ENCODE results near the gene PSEN2. TPM values are rescaled to one million over a fixed set of nuclear protein-coding genes. Genes with fewer than 3 reads are reported as not detected.

Gene PSEN2
- 3.7 TPM for total RNA-seq
- polyA plus RNA-seq: 1 to 10 TPM; 1.8 to 3.5 (median 3.2) TPM

- ATAC-seq (ENCODE audit: low read depth in 2 of 2) (peak; percentile 66 to 80), DNase-seq (peak; percentile 18 to 55 (median 41))
- H3K36me3 ChIP-seq (ENCODE audit: control insufficient read depth, insufficient read depth, low read length): no peaks in the 10 kb centered on the region
- peak within 1 kb of the TSS; percentile 82 to 89 (median 84) for H3K4me3 Mint-ChIP-seq
- H3K27me3 Mint-ChIP-seq: peaks cover 61% of the 10 kb centered on the region
- H3K4me3 ChIP-seq (ENCODE audit: low read depth, low read length): peak within 1 kb of the TSS; percentile 53
- H3K9me3 Mint-ChIP-seq: peaks cover 0 to 4% (median 0%) of the 10 kb centered on the region in 7 donors
- peaks cover 2 to 13% (median 5%) of the 10 kb centered on the region in 4 donors for H3K4me1 Mint-ChIP-seq
- peaks cover 16% of the 10 kb centered on the region for H3K27me3 ChIP-seq (ENCODE audit: control insufficient read depth, insufficient read depth, low read length)
- H3K27ac ChIP-seq (ENCODE audit: insufficient read depth, low read length, poor library complexity, severe bottlenecking): no peak within 1 kb of the TSS
- peak within 1 kb of the TSS in 2 of 3 donors; percentile 25 to 63 for H3K27ac Mint-ChIP-seq
- H3K4me1 ChIP-seq (ENCODE audit: control insufficient read depth, insufficient read depth, low read length, poor library complexity, severe bottlenecking): peaks cover 13% of the 10 kb centered on the region
- no peaks in the 10 kb centered on the region for H3K9me3 ChIP-seq (ENCODE audit: control insufficient read depth in 2 of 2, low read length in 2 of 2)
- H3K36me3 Mint-ChIP-seq: no peaks in the 10 kb centered on the region
These were observed at the start of gene PSEN2 for GRCh38 chr1:226870401-226871279. PSEN2 (plus strand) TSS chr1:226870616; CDS start chr1:226881908, 11,292 bp downstream.

GRCh38 chr1:226820941-226821718 lies 49.3 kb upstream of the PSEN2 start:
- no peaks in the 10 kb centered on the region for H3K9me3 ChIP-seq (ENCODE audit: control insufficient read depth in 2 of 2, low read length in 2 of 2)
- H3K4me1 ChIP-seq (ENCODE audit: control insufficient read depth, insufficient read depth, low read length, poor library complexity, severe bottlenecking): no peaks in the 10 kb centered on the region
- H3K4me3 ChIP-seq (ENCODE audit: low read depth, low read length): no peak overlapping the region
- H3K27ac ChIP-seq (ENCODE audit: insufficient read depth, low read length, poor library complexity, severe bottlenecking): no peak overlapping the region
- no peak for DNase-seq
- Mint-ChIP-seq H3K4me1 (peaks cover 0 to 7% (median 0%) of the 10 kb centered on the region in 4 donors), H3K27ac (no peak overlapping the region), H3K36me3 (no peaks in the 10 kb centered on the region), H3K9me3 (peaks cover 0 to 1% (median 0%) of the 10 kb centered on the region in 7 donors), H3K4me3 (no peak overlapping the region), H3K27me3 (peaks cover 17% of the 10 kb centered on the region)
- no peaks in the 10 kb centered on the region for H3K36me3 ChIP-seq (ENCODE audit: control insufficient read depth, insufficient read depth, low read length)
- H3K27me3 ChIP-seq (ENCODE audit: control insufficient read depth, insufficient read depth, low read length): no peaks in the 10 kb centered on the region
- no peak for ATAC-seq (ENCODE audit: low read depth in 2 of 2)

GRCh38 chr1:226821719-226822085 lies 48.7 kb upstream of the PSEN2 start:
- H3K4me1 ChIP-seq (ENCODE audit: control insufficient read depth, insufficient read depth, low read length, poor library complexity, severe bottlenecking): no peaks in the 10 kb centered on the region
- DNase-seq (no peak), ATAC-seq (ENCODE audit: low read depth in 2 of 2) (no peak)
- peaks cover 17% of the 10 kb centered on the region for H3K27me3 Mint-ChIP-seq
- H3K27me3 ChIP-seq (ENCODE audit: control insufficient read depth, insufficient read depth, low read length): no peaks in the 10 kb centered on the region
- H3K27ac ChIP-seq (ENCODE audit: insufficient read depth, low read length, poor library complexity, severe bottlenecking): no peak overlapping the region
- no peaks in the 10 kb centered on the region for H3K36me3 Mint-ChIP-seq
- H3K4me3 ChIP-seq (ENCODE audit: low read depth, low read length): no peak overlapping the region
- no peaks in the 10 kb centered on the region for H3K9me3 ChIP-seq (ENCODE audit: control insufficient read depth in 2 of 2, low read length in 2 of 2)
- no peak overlapping the region for H3K4me3 Mint-ChIP-seq
- peaks cover 0 to 7% (median 0%) of the 10 kb centered on the region in 4 donors for H3K4me1 Mint-ChIP-seq
- H3K36me3 ChIP-seq (ENCODE audit: control insufficient read depth, insufficient read depth, low read length): no peaks in the 10 kb centered on the region
- peaks cover 0 to 1% (median 0%) of the 10 kb centered on the region in 7 donors for H3K9me3 Mint-ChIP-seq
- peak overlapping the region in 2 of 3 donors; percentile 17 to 26 for H3K27ac Mint-ChIP-seq

GRCh38 chr1:226823643-226824042 lies 46.8 kb upstream of the PSEN2 start:
- Mint-ChIP-seq H3K9me3 (peaks cover 0 to 1% (median 0%) of the 10 kb centered on the region in 7 donors), H3K36me3 (no peaks in the 10 kb centered on the region), H3K4me3 (no peak overlapping the region), H3K4me1 (peaks cover 3 to 14% (median 11%) of the 10 kb centered on the region in 4 donors), H3K27me3 (peaks cover 18% of the 10 kb centered on the region), H3K27ac (no peak overlapping the region)
- DNase-seq: no peak
- H3K27ac ChIP-seq (ENCODE audit: insufficient read depth, low read length, poor library complexity, severe bottlenecking): no peak overlapping the region
- peaks cover 10% of the 10 kb centered on the region for H3K4me1 ChIP-seq (ENCODE audit: control insufficient read depth, insufficient read depth, low read length, poor library complexity, severe bottlenecking)
- H3K36me3 ChIP-seq (ENCODE audit: control insufficient read depth, insufficient read depth, low read length): no peaks in the 10 kb centered on the region
- H3K27me3 ChIP-seq (ENCODE audit: control insufficient read depth, insufficient read depth, low read length): no peaks in the 10 kb centered on the region
- no peak overlapping the region for H3K4me3 ChIP-seq (ENCODE audit: low read depth, low read length)
- ATAC-seq (ENCODE audit: low read depth in 2 of 2): no peak
- H3K9me3 ChIP-seq (ENCODE audit: control insufficient read depth in 2 of 2, low read length in 2 of 2): no peaks in the 10 kb centered on the region

GRCh38 chr1:226825037-226825745 lies 45.2 kb upstream of the PSEN2 start:
- Mint-ChIP-seq H3K9me3 (no peaks in the 10 kb centered on the region), H3K4me1 (peaks cover 3 to 14% (median 11%) of the 10 kb centered on the region in 4 donors), H3K4me3 (no peak overlapping the region), H3K27me3 (peaks cover 10% of the 10 kb centered on the region), H3K36me3 (no peaks in the 10 kb centered on the region), H3K27ac (no peak overlapping the region)
- Histone ChIP-seq H3K27ac (ENCODE audit: insufficient read depth, low read length, poor library complexity, severe bottlenecking) (no peak overlapping the region), H3K36me3 (ENCODE audit: control insufficient read depth, insufficient read depth, low read length) (no peaks in the 10 kb centered on the region), H3K4me1 (ENCODE audit: control insufficient read depth, insufficient read depth, low read length, poor library complexity, severe bottlenecking) (peaks cover 10% of the 10 kb centered on the region), H3K9me3 (ENCODE audit: control insufficient read depth in 2 of 2, low read length in 2 of 2) (no peaks in the 10 kb centered on the region), H3K27me3 (ENCODE audit: control insufficient read depth, insufficient read depth, low read length) (no peaks in the 10 kb centered on the region), H3K4me3 (ENCODE audit: low read depth, low read length) (no peak overlapping the region)
- ATAC-seq (ENCODE audit: low read depth in 2 of 2) (no peak), DNase-seq (no peak)

GRCh38 chr1:226825746-226826100 lies 44.7 kb upstream of the PSEN2 start:
- no peak overlapping the region for H3K27ac ChIP-seq (ENCODE audit: insufficient read depth, low read length, poor library complexity, severe bottlenecking)
- Mint-ChIP-seq H3K4me1 (peaks cover 3 to 14% (median 11%) of the 10 kb centered on the region in 4 donors), H3K36me3 (no peaks in the 10 kb centered on the region), H3K4me3 (no peak overlapping the region), H3K27me3 (peaks cover 14% of the 10 kb centered on the region), H3K27ac (no peak overlapping the region), H3K9me3 (peaks cover 0 to under 1% (median 0%) of the 10 kb centered on the region in 7 donors)
- no peaks in the 10 kb centered on the region for H3K36me3 ChIP-seq (ENCODE audit: control insufficient read depth, insufficient read depth, low read length)
- no peaks in the 10 kb centered on the region for H3K9me3 ChIP-seq (ENCODE audit: control insufficient read depth in 2 of 2, low read length in 2 of 2)
- peaks cover 10% of the 10 kb centered on the region for H3K4me1 ChIP-seq (ENCODE audit: control insufficient read depth, insufficient read depth, low read length, poor library complexity, severe bottlenecking)
- ATAC-seq (ENCODE audit: low read depth in 2 of 2) (no peak), DNase-seq (no peak)
- H3K27me3 ChIP-seq (ENCODE audit: control insufficient read depth, insufficient read depth, low read length): no peaks in the 10 kb centered on the region
- no peak overlapping the region for H3K4me3 ChIP-seq (ENCODE audit: low read depth, low read length)

GRCh38 chr1:226826479-226827261 lies 43.7 kb upstream of the PSEN2 start:
- H3K27ac ChIP-seq (ENCODE audit: insufficient read depth, low read length, poor library complexity, severe bottlenecking): no peak overlapping the region
- H3K27me3 ChIP-seq (ENCODE audit: control insufficient read depth, insufficient read depth, low read length): peaks cover 2% of the 10 kb centered on the region
- no peaks in the 10 kb centered on the region for H3K36me3 ChIP-seq (ENCODE audit: control insufficient read depth, insufficient read depth, low read length)
- H3K4me1 ChIP-seq (ENCODE audit: control insufficient read depth, insufficient read depth, low read length, poor library complexity, severe bottlenecking): peaks cover 10% of the 10 kb centered on the region
- Mint-ChIP-seq H3K27ac (peak overlapping the region in 1 of 3 donors; percentile 69), H3K4me3 (peak overlapping the region in 2 of 4 donors; percentile 15 to 32), H3K27me3 (peaks cover 19% of the 10 kb centered on the region), H3K36me3 (no peaks in the 10 kb centered on the region), H3K9me3 (peaks cover 0 to 2% (median 0%) of the 10 kb centered on the region in 7 donors), H3K4me1 (peaks cover 3 to 14% (median 11%) of the 10 kb centered on the region in 4 donors)
- no peak overlapping the region for H3K4me3 ChIP-seq (ENCODE audit: low read depth, low read length)
- no peaks in the 10 kb centered on the region for H3K9me3 ChIP-seq (ENCODE audit: control insufficient read depth in 2 of 2, low read length in 2 of 2)
- ATAC-seq (ENCODE audit: low read depth in 2 of 2) (no peak), DNase-seq (no peak)
